ENCODE data around the gene IKZF1.

Gene IKZF1

DNA sequence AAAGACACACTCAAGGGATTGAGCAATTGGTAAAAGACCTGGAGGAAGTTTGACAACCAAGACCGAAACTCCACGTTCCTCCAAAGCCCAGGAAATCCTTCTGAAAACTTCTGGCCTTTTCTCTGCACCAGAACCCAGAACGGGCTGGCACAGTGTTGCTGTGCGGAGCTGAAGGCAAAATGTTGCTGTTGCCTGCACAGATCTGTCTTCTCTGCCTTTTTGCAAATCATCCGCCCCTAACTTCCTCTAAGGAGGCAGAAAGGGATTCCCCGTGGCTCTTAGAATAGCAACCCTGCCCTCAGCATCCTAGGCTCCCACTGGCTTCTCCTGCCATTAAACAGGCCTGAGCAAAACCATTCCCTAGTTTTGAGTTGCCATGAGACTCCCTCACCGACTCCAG lies 100.7 kb downstream of the IKZF1 start:
- H3K4me1 ChIP-seq (ENCODE audit: low read depth, poor library complexity, severe bottlenecking) = no peaks in the 10 kb centered on the region
- TF ChIP-seq, protein P1, sequence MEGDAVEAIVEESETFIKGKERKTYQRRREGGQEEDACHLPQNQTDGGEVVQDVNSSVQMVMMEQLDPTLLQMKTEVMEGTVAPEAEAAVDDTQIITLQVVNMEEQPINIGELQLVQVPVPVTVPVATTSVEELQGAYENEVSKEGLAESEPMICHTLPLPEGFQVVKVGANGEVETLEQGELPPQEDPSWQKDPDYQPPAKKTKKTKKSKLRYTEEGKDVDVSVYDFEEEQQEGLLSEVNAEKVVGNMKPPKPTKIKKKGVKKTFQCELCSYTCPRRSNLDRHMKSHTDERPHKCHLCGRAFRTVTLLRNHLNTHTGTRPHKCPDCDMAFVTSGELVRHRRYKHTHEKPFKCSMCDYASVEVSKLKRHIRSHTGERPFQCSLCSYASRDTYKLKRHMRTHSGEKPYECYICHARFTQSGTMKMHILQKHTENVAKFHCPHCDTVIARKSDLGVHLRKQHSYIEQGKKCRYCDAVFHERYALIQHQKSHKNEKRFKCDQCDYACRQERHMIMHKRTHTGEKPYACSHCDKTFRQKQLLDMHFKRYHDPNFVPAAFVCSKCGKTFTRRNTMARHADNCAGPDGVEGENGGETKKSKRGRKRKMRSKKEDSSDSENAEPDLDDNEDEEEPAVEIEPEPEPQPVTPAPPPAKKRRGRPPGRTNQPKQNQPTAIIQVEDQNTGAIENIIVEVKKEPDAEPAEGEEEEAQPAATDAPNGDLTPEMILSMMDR (conservative IDR thresholded peaks at IDR 0.05; ENCODE audit: low read depth, low read length) = no peak
- H3K9ac ChIP-seq = no peak overlapping the region
- no peak overlapping the region for H3K27ac ChIP-seq
- no peaks in the 10 kb centered on the region for H3K27me3 ChIP-seq (ENCODE audit: insufficient read depth, low read depth)
- H3K4me3 ChIP-seq (IDR thresholded peaks at IDR 0.05; ENCODE audit: insufficient read depth, low read depth, low read length) = no peak overlapping the region
- no peak overlapping the region for H2AFZ ChIP-seq (ENCODE audit: low read depth)
- H4K20me1 ChIP-seq (ENCODE audit: insufficient read depth) = no peaks in the 10 kb centered on the region
- no peaks in the 10 kb centered on the region for H3K36me3 ChIP-seq (ENCODE audit: insufficient read depth)
- no peak overlapping the region for H3K4me2 ChIP-seq
- H3K79me2 ChIP-seq (ENCODE audit: insufficient read depth, low read depth) = no peaks in the 10 kb centered on the region

DNA sequence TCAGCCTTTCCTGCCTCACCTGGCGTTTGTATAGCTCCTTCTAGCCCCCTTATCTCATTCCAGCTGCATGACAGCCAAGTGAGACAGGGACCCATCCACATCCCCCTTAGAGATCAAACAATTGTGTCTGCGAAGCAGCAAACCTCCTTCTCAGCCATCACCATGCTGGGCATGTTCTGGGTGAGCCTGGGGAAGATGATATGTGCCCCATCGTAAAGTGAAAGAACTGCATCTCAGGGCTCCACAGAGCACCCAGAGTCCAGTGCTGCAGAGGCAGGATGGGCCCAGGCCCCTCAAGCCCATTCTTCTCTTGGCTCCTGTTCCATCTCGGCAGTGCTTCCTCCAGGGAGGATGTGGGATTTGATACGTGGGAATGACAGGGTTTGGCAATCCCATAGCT lies 102.4 kb downstream of the IKZF1 start:
- no peak overlapping the region for H3K4me2 ChIP-seq
- H3K9ac ChIP-seq = no peak overlapping the region
- no peak overlapping the region for H3K27ac ChIP-seq
- H3K36me3 ChIP-seq (ENCODE audit: insufficient read depth) = no peaks in the 10 kb centered on the region
- no peaks in the 10 kb centered on the region for H4K20me1 ChIP-seq (ENCODE audit: insufficient read depth)
- no peaks in the 10 kb centered on the region for H3K4me1 ChIP-seq (ENCODE audit: low read depth, poor library complexity, severe bottlenecking)
- no peak overlapping the region for H3K4me3 ChIP-seq (IDR thresholded peaks at IDR 0.05; ENCODE audit: insufficient read depth, low read depth, low read length)
- TF ChIP-seq, protein P1 (conservative IDR thresholded peaks at IDR 0.05; ENCODE audit: low read depth, low read length) = no peak
- no peaks in the 10 kb centered on the region for H3K27me3 ChIP-seq (ENCODE audit: insufficient read depth, low read depth)
- no peaks in the 10 kb centered on the region for H3K79me2 ChIP-seq (ENCODE audit: insufficient read depth, low read depth)
- no peak overlapping the region for H2AFZ ChIP-seq (ENCODE audit: low read depth)

GRCh38 chr7:50409856-50410745 lies 105.6 kb downstream of the IKZF1 start:
- Histone ChIP-seq H3K27ac (no peak overlapping the region), H3K36me3 (ENCODE audit: insufficient read depth) (no peaks in the 10 kb centered on the region), H3K79me2 (ENCODE audit: insufficient read depth, low read depth) (no peaks in the 10 kb centered on the region), H2AFZ (ENCODE audit: low read depth) (no peak overlapping the region), H3K4me3 (IDR thresholded peaks at IDR 0.05; ENCODE audit: insufficient read depth, low read depth, low read length) (no peak overlapping the region), H3K4me2 (no peak overlapping the region), H3K27me3 (ENCODE audit: insufficient read depth, low read depth) (no peaks in the 10 kb centered on the region), H3K9ac (no peak overlapping the region), H4K20me1 (ENCODE audit: insufficient read depth) (no peaks in the 10 kb centered on the region), H3K4me1 (ENCODE audit: low read depth, poor library complexity, severe bottlenecking) (no peaks in the 10 kb centered on the region)
- TF ChIP-seq, protein P1 (conservative IDR thresholded peaks at IDR 0.05; ENCODE audit: low read depth, low read length) = no peak

DNA sequence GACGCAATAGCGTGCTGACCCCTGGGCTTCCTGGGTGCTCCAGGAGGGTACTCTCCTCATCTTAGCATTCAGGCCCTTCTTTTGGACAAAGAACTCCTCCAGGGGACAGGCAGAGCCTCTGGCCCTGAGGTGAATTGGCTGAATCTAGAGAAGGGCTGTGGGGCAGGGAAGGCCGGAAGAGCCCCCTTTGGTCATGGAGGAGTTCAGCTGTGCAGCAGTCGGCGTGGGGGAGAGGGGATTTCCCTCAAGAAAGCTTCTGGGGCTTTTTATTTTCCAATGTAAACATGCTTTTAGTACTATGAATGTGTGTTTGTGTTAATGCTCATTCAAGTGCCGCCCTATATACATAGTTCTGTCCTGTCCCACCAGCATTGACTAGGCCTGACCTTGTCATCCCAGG lies 106.8 kb downstream of the IKZF1 start:
- H3K9ac ChIP-seq = no peak overlapping the region
- no peaks in the 10 kb centered on the region for H3K27me3 ChIP-seq (ENCODE audit: insufficient read depth, low read depth)
- no peak overlapping the region for H3K4me2 ChIP-seq
- no peak overlapping the region for H3K4me3 ChIP-seq (IDR thresholded peaks at IDR 0.05; ENCODE audit: insufficient read depth, low read depth, low read length)
- peaks cover 6% of the 10 kb centered on the region for H3K4me1 ChIP-seq (ENCODE audit: low read depth, poor library complexity, severe bottlenecking)
- no peaks in the 10 kb centered on the region for H3K79me2 ChIP-seq (ENCODE audit: insufficient read depth, low read depth)
- H4K20me1 ChIP-seq (ENCODE audit: insufficient read depth) = no peaks in the 10 kb centered on the region
- H3K27ac ChIP-seq = no peak overlapping the region
- no peaks in the 10 kb centered on the region for H3K36me3 ChIP-seq (ENCODE audit: insufficient read depth)
- TF ChIP-seq, protein P1 (conservative IDR thresholded peaks at IDR 0.05; ENCODE audit: low read depth, low read length) = no peak
- no peak overlapping the region for H2AFZ ChIP-seq (ENCODE audit: low read depth)
